ENCODE results near the gene FXYD6. TPM values are rescaled to one million over a fixed set of nuclear protein-coding genes. Genes with fewer than 3 reads are reported as not detected.
A peak's percentile ranks its signal among the peaks of the same experiment; 100 is the strongest.
"Not testable (repeated sequence)": the region's sequence is repeated elsewhere in the genome, so short reads cannot be mapped to it uniquely, and the experiment has no call there.

FXYD6 gene
- 1 to 10 TPM in 1 of 5 experiments, under 1 TPM in 2, not detected in 2; 0.10 to 5.4 (median 0.98) TPM for total RNA-seq
- not detected for polyA plus RNA-seq
- not detected for total RNA-seq

- peak within 1 kb of the TSS; percentile 50 to 93 (median 82) for H3K4me3 Mint-ChIP-seq
- H3K27ac Mint-ChIP-seq: peak within 1 kb of the TSS in 2 of 9 donors; percentile 42 to 49
- Histone ChIP-seq H3K36me3 (ENCODE audit: control insufficient read depth in 2 of 3, insufficient read depth in 3 of 3, low read length in 3 of 3) (no peaks in the 10 kb centered on the region), H3K4me3 (ENCODE audit: low read length) (peak within 1 kb of the TSS; percentile 59), H3K4me1 (ENCODE audit: control insufficient read depth in 2 of 2, insufficient read depth in 2 of 2, low read length in 2 of 2) (peaks cover 12 to 29% of the 10 kb centered on the region in 2 donors), H3K9me3 (ENCODE audit: control insufficient read depth in 2 of 3, low read length in 3 of 3) (no peaks in the 10 kb centered on the region), H3K27me3 (ENCODE audit: control insufficient read depth in 2 of 2, insufficient read depth in 2 of 2, low read length in 2 of 2) (peaks cover 15 to 22% of the 10 kb centered on the region in 2 donors), H3K27ac (ENCODE audit: low read depth, low read length) (no peak within 1 kb of the TSS)
- ChIA-PET CTCF (interaction anchor here (1.1 kb wide), 1 partner anchor 177 kb away, joined by 3 read pairs; no protein-coding TSS in a partner anchor), POLR2A (no interaction called here)
- peaks cover 0 to 4% (median 0%) of the 10 kb centered on the region in 5 donors for H3K36me3 Mint-ChIP-seq
- ATAC-seq (no peak), DNase-seq (peak in 1 of 9 donors; percentile 11)
- intact Hi-C loops (cut with micrococcal nuclease): no loop called here
- peaks cover 67 to 81% (median 68%) of the 10 kb centered on the region in 5 donors for H3K27me3 Mint-ChIP-seq
- peaks cover 0 to 2% (median 0%) of the 10 kb centered on the region in 11 donors for H3K9me3 Mint-ChIP-seq
- H3K4me1 Mint-ChIP-seq: peaks cover 23 to 38% (median 28%) of the 10 kb centered on the region in 7 donors
Measured at GRCh38 chr11:117876341-117877119, at the start of gene FXYD6. Gene FXYD6 (minus strand): TSS chr11:117876658. CDS start chr11:117842776, 33,882 bp downstream.

- CTCF ChIA-PET; H3K4me3 ChIP-seq (ENCODE audit: low read length); H3K9me3 ChIP-seq (ENCODE audit: control insufficient read depth in 2 of 3, low read length in 3 of 3); H3K4me3 Mint-ChIP-seq; H3K27ac Mint-ChIP-seq; H3K9me3 Mint-ChIP-seq; ATAC-seq; H3K36me3 Mint-ChIP-seq; intact Hi-C loops (cut with micrococcal nuclease); POLR2A ChIA-PET; H3K27me3 ChIP-seq (ENCODE audit: control insufficient read depth in 2 of 2, insufficient read depth in 2 of 2, low read length in 2 of 2); DNase-seq; H3K27ac ChIP-seq (ENCODE audit: low read depth, low read length); H3K27me3 Mint-ChIP-seq; H3K36me3 ChIP-seq (ENCODE audit: control insufficient read depth in 2 of 3, insufficient read depth in 3 of 3, low read length in 3 of 3): not testable (repeated sequence)
- H3K4me1 ChIP-seq (ENCODE audit: control insufficient read depth in 2 of 2, insufficient read depth in 2 of 2, low read length in 2 of 2): peaks cover 22 to 26% of the 10 kb centered on the region in 2 donors
- peaks cover 25 to 32% (median 30%) of the 10 kb centered on the region in 7 donors for H3K4me1 Mint-ChIP-seq
Measured at GRCh38 chr11:117926166-117926565, 49.7 kb upstream of the FXYD6 start.

- CTCF ChIA-PET: no interaction called here
- H3K36me3 Mint-ChIP-seq: no peaks in the 10 kb centered on the region
- POLR2A ChIA-PET: no interaction called here
Measured at GRCh38 chr11:117925198-117925925, 48.9 kb upstream of the FXYD6 start.

GRCh38 chr11:117924631-117925170 lies 48.2 kb upstream of the FXYD6 start:
- peaks cover 7 to 12% of the 10 kb centered on the region in 2 donors for H3K4me1 ChIP-seq (ENCODE audit: control insufficient read depth in 2 of 2, insufficient read depth in 2 of 2, low read length in 2 of 2)
- Mint-ChIP-seq H3K36me3 (no peaks in the 10 kb centered on the region), H3K4me1 (peaks cover 11 to 20% (median 16%) of the 10 kb centered on the region in 7 donors), H3K4me3 (no peak overlapping the region), H3K9me3 (no peaks in the 10 kb centered on the region), H3K27ac (no peak overlapping the region), H3K27me3 (peaks cover 0 to 4% (median 0%) of the 10 kb centered on the region in 5 donors)
- intact Hi-C loops (cut with micrococcal nuclease): no loop called here
- no peak overlapping the region for H3K27ac ChIP-seq (ENCODE audit: low read depth, low read length)
- H3K9me3 ChIP-seq (ENCODE audit: control insufficient read depth in 2 of 3, low read length in 3 of 3): no peaks in the 10 kb centered on the region
- H3K4me3 ChIP-seq (ENCODE audit: low read length): no peak overlapping the region
- CTCF ChIA-PET: no interaction called here
- no peak for DNase-seq
- H3K27me3 ChIP-seq (ENCODE audit: control insufficient read depth in 2 of 2, insufficient read depth in 2 of 2, low read length in 2 of 2): no peaks in the 10 kb centered on the region
- H3K36me3 ChIP-seq (ENCODE audit: control insufficient read depth in 2 of 3, insufficient read depth in 3 of 3, low read length in 3 of 3): no peaks in the 10 kb centered on the region
- POLR2A ChIA-PET: no interaction called here
- ATAC-seq: no peak

More at GRCh38 chr11:117925198-117925925, 48.9 kb upstream of the FXYD6 start:
- ATAC-seq (no peak), DNase-seq (no peak)
- Histone ChIP-seq H3K4me3 (ENCODE audit: low read length) (no peak overlapping the region), H3K36me3 (ENCODE audit: control insufficient read depth in 2 of 3, insufficient read depth in 3 of 3, low read length in 3 of 3) (no peaks in the 10 kb centered on the region), H3K4me1 (ENCODE audit: control insufficient read depth in 2 of 2, insufficient read depth in 2 of 2, low read length in 2 of 2) (peaks cover 14 to 18% of the 10 kb centered on the region in 2 donors), H3K27ac (ENCODE audit: low read depth, low read length) (no peak overlapping the region), H3K27me3 (ENCODE audit: control insufficient read depth in 2 of 2, insufficient read depth in 2 of 2, low read length in 2 of 2) (no peaks in the 10 kb centered on the region), H3K9me3 (ENCODE audit: control insufficient read depth in 2 of 3, low read length in 3 of 3) (no peaks in the 10 kb centered on the region)
- H3K4me1 Mint-ChIP-seq: peaks cover 18 to 24% (median 22%) of the 10 kb centered on the region in 7 donors
- H3K9me3 Mint-ChIP-seq: no peaks in the 10 kb centered on the region
- no peak overlapping the region for H3K4me3 Mint-ChIP-seq
- no peak overlapping the region for H3K27ac Mint-ChIP-seq
- intact Hi-C loops (cut with micrococcal nuclease): no loop called here
- H3K27me3 Mint-ChIP-seq: peaks cover 0 to 4% (median 0%) of the 10 kb centered on the region in 5 donors

GRCh38 chr11:117923773-117924172 lies 47.3 kb upstream of the FXYD6 start:
- no peak overlapping the region for H3K27ac Mint-ChIP-seq

GRCh38 chr11:117923275-117923674 lies 46.8 kb upstream of the FXYD6 start:
- no peaks in the 10 kb centered on the region for H3K9me3 ChIP-seq (ENCODE audit: control insufficient read depth in 2 of 3, low read length in 3 of 3)
- CTCF ChIA-PET: interaction anchor here (1.2 kb wide), 1 partner anchor 23 kb away, joined by 4 read pairs; no protein-coding TSS in a partner anchor
- no peak overlapping the region for H3K4me3 ChIP-seq (ENCODE audit: low read length)
- H3K27ac ChIP-seq (ENCODE audit: low read depth, low read length): no peak overlapping the region
- peaks cover 2 to 16% (median 4%) of the 10 kb centered on the region in 7 donors for H3K4me1 Mint-ChIP-seq
- no peaks in the 10 kb centered on the region for H3K36me3 ChIP-seq (ENCODE audit: control insufficient read depth in 2 of 3, insufficient read depth in 3 of 3, low read length in 3 of 3)
- peaks cover 0 to 4% (median 0%) of the 10 kb centered on the region in 5 donors for H3K27me3 Mint-ChIP-seq
- no peaks in the 10 kb centered on the region for H3K27me3 ChIP-seq (ENCODE audit: control insufficient read depth in 2 of 2, insufficient read depth in 2 of 2, low read length in 2 of 2)
- intact Hi-C loops (cut with micrococcal nuclease): no loop called here
- no peaks in the 10 kb centered on the region for H3K36me3 Mint-ChIP-seq
- no peak overlapping the region for H3K4me3 Mint-ChIP-seq
- POLR2A ChIA-PET: no interaction called here
- no peaks in the 10 kb centered on the region for H3K4me1 ChIP-seq (ENCODE audit: control insufficient read depth in 2 of 2, insufficient read depth in 2 of 2, low read length in 2 of 2)
- no peak for ATAC-seq
- H3K9me3 Mint-ChIP-seq: no peaks in the 10 kb centered on the region
- no peak for DNase-seq
- H3K27ac Mint-ChIP-seq: no peak overlapping the region

More at GRCh38 chr11:117923773-117924172, 47.3 kb upstream of the FXYD6 start:
- DNase-seq (no peak), ATAC-seq (no peak)
- H3K9me3 ChIP-seq (ENCODE audit: control insufficient read depth in 2 of 3, low read length in 3 of 3): no peaks in the 10 kb centered on the region
- H3K27me3 ChIP-seq (ENCODE audit: control insufficient read depth in 2 of 2, insufficient read depth in 2 of 2, low read length in 2 of 2): no peaks in the 10 kb centered on the region
- H3K4me3 ChIP-seq (ENCODE audit: low read length): no peak overlapping the region
- ChIA-PET CTCF (interaction anchor here (1.2 kb wide), 1 partner anchor 23 kb away, joined by 4 read pairs; no protein-coding TSS in a partner anchor), POLR2A (no interaction called here)
- intact Hi-C loops (cut with micrococcal nuclease): no loop called here
- H3K36me3 Mint-ChIP-seq: no peaks in the 10 kb centered on the region
- peaks cover 0 to 3% of the 10 kb centered on the region in 2 donors for H3K4me1 ChIP-seq (ENCODE audit: control insufficient read depth in 2 of 2, insufficient read depth in 2 of 2, low read length in 2 of 2)
- peaks cover 7 to 21% (median 9%) of the 10 kb centered on the region in 7 donors for H3K4me1 Mint-ChIP-seq
- peaks cover 0 to 4% (median 0%) of the 10 kb centered on the region in 5 donors for H3K27me3 Mint-ChIP-seq
- H3K27ac ChIP-seq (ENCODE audit: low read depth, low read length): no peak overlapping the region
- no peak overlapping the region for H3K4me3 Mint-ChIP-seq
- no peaks in the 10 kb centered on the region for H3K9me3 Mint-ChIP-seq
- H3K36me3 ChIP-seq (ENCODE audit: control insufficient read depth in 2 of 3, insufficient read depth in 3 of 3, low read length in 3 of 3): no peaks in the 10 kb centered on the region

All from naive thymus-derived CD4-positive, alpha-beta T cell (primary cell).